HepG2 (cell line): ENCODE data around the gene TOP2B. TPM values are rescaled to one million over a fixed set of nuclear protein-coding genes. Genes with fewer than 3 reads are reported as not detected.
A peak's percentile ranks its signal among the peaks of the same experiment; 100 is the strongest.

Source experiments
- ARNT ChIP-seq: fragments of 450-650 bp; IDR thresholded peaks from 2 replicates; pipeline ENCODE4 v1.6.1; 2017
- ATF7-NPFF ChIP-seq: sonication (generic); formaldehyde crosslinking; IDR thresholded peaks from 2 replicates; pipeline ENCODE4 v1.8.1; 2023; ENCODE audit warnings: mild to moderate bottlenecking, low read depth, missing genetic modification reagents, moderate library complexity
- CBFB ChIP-seq: sonication (generic); formaldehyde crosslinking; IDR thresholded peaks from 2 replicates; pipeline ENCODE4 v1.4.0; 2020; ENCODE audit warnings: missing genetic modification reagents
- CBX5 ChIP-seq: sonication (generic); formaldehyde crosslinking; IDR thresholded peaks from 2 replicates; pipeline ENCODE4 v1.4.0; 2020; ENCODE audit warnings: missing genetic modification reagents, borderline replicate concordance
- DRAP1 ChIP-seq: IDR thresholded peaks from 2 replicates; pipeline ENCODE4 v1.6.1; 2016; ENCODE audit warnings: missing genetic modification reagents, missing compliant biosample characterization
- FOXK2 ChIP-seq: fragments of 450-650 bp; IDR thresholded peaks from 2 replicates; pipeline ENCODE4 v1.6.1; 2016
- HNRNPK ChIP-seq: fragments of 200-400 bp; formaldehyde crosslinking; IDR thresholded peaks from 2 replicates; pipeline ENCODE4 v1.6.1; 2018; ENCODE audit warnings: low read length, low read depth, moderate library complexity, mild to moderate bottlenecking; ENCODE audit not compliant: poor library complexity, severe bottlenecking
- HOMEZ ChIP-seq: IDR thresholded peaks from 2 replicates; pipeline ENCODE4 v1.6.1; 2016; ENCODE audit warnings: low read depth
- KDM3A ChIP-seq: IDR thresholded peaks from 2 replicates; pipeline ENCODE4 v1.6.1; 2018; ENCODE audit warnings: low read depth, missing compliant biosample characterization
- POGZ ChIP-seq: sonication (generic); formaldehyde crosslinking; IDR thresholded peaks from 2 replicates; pipeline ENCODE4 v1.4.0; 2020; ENCODE audit warnings: mild to moderate bottlenecking, missing genetic modification reagents
- RBFOX2 ChIP-seq: fragments of 200-400 bp; formaldehyde crosslinking; IDR thresholded peaks from 2 replicates; pipeline ENCODE4 v1.6.1; 2017; ENCODE audit warnings: low read depth, mild to moderate bottlenecking, low read length
- RELA ChIP-seq: sonication (generic); formaldehyde crosslinking; IDR thresholded peaks from 2 replicates; pipeline ENCODE4 v1.4.0; 2020; ENCODE audit warnings: missing genetic modification reagents
- REST ChIP-seq, 2 experiments: IDR thresholded peaks; 2 replicates each; pipeline ENCODE4 v1.6.1; 2011 to 2012; ENCODE audit warnings: low read length in 2 of 2, borderline replicate concordance in 1 of 2, low read depth in 1 of 2, mild to moderate bottlenecking in 1 of 2, moderate library complexity in 1 of 2
- SP4 ChIP-seq: sonication (generic); formaldehyde crosslinking; IDR thresholded peaks from 2 replicates; pipeline ENCODE4 v1.8.1; 2023; ENCODE audit warnings: mild to moderate bottlenecking, missing genetic modification reagents
- STAT5B ChIP-seq: sonication (generic); formaldehyde crosslinking; IDR thresholded peaks from 2 replicates; pipeline ENCODE4 v1.4.0; 2020; ENCODE audit warnings: missing genetic modification reagents
- STAT6 ChIP-seq: sonication (generic); formaldehyde crosslinking; IDR thresholded peaks from 2 replicates; pipeline ENCODE4 v1.4.0; 2020; ENCODE audit warnings: missing genetic modification reagents, mild to moderate bottlenecking, borderline replicate concordance
- TP53 ChIP-seq: sonication (generic); formaldehyde crosslinking; conservative IDR thresholded peaks from 2 replicates; pipeline ENCODE4 v1.4.0; 2020; ENCODE audit warnings: missing genetic modification reagents
- U2AF1 ChIP-seq: fragments of 200-400 bp; formaldehyde crosslinking; optimal IDR thresholded peaks from 2 replicates; pipeline ENCODE3; 2017; ENCODE audit warnings: mild to moderate bottlenecking, low read depth, low read length
- ZNF580 ChIP-seq: IDR thresholded peaks from 2 replicates; pipeline ENCODE4 v1.6.1; 2016; ENCODE audit warnings: low read depth, borderline replicate concordance
- ZNF607 ChIP-seq: sonication (generic); formaldehyde crosslinking; IDR thresholded peaks from 2 replicates; pipeline ENCODE4 v1.5.1; 2020; ENCODE audit warnings: missing genetic modification reagents, mild to moderate bottlenecking, borderline replicate concordance
- ZNF660 ChIP-seq: sonication (generic); formaldehyde crosslinking; IDR thresholded peaks from 2 replicates; pipeline ENCODE4 v1.5.1; 2020; ENCODE audit warnings: mild to moderate bottlenecking, low read depth, missing genetic modification reagents, borderline replicate concordance
- ZNF776 ChIP-seq: sonication (generic); formaldehyde crosslinking; IDR thresholded peaks from 2 replicates; pipeline ENCODE4 v1.4.0; 2020; ENCODE audit warnings: mild to moderate bottlenecking, missing genetic modification reagents
- ZNF816 ChIP-seq: sonication (generic); formaldehyde crosslinking; IDR thresholded peaks from 2 replicates; pipeline ENCODE4 v1.8.0; 2022; ENCODE audit warnings: missing genetic modification reagents, mild to moderate bottlenecking, borderline replicate concordance
- ZNF850 ChIP-seq: sonication (generic); formaldehyde crosslinking; conservative IDR thresholded peaks from 2 replicates; pipeline ENCODE4 v1.9.0; 2021; ENCODE audit warnings: mild to moderate bottlenecking, missing genetic modification reagents
- polyA plus RNA-seq, 8 experiments: library from polyadenylated mRNA; depleted of rRNA in 3 of 8; stranded (reverse) in 7 of 8; unstranded in 1 of 8; fragments of >200 nt; fragmentation: Illumina TruSeq in 4 of 8; extraction: Trizol in 4 of 8; gene quantifications; 2 replicates each; pipeline versions ENCODE4 v1.2.1 to v1.2.3, GENCODE V29; 2011 to 2016; ENCODE audit warnings: low read depth in 4 of 8, missing spikeins in 1 of 8, mixed read lengths in 1 of 8; ENCODE audit not compliant: insufficient read depth in 1 of 8
- total RNA-seq, 5 experiments: library from RNA; depleted of rRNA; stranded (reverse); fragments of >200 nt; fragmentation: Illumina TruSeq; extraction: Trizol; gene quantifications; 2 replicates each; pipeline ENCODE4 v1.2.3, GENCODE V29; 2016; ENCODE audit warnings: low read depth in 1 of 5

TOP2B gene
- total and polyA plus RNA-seq, 2 of the 13 experiments (the other 11 are each of a cell fraction or from before 2014, with no cell fraction given): 27.6 to 88.1 TPM

GRCh38 chr3:25664812-25665314 lies at the start of gene TOP2B (continued):
- TF ChIP-seq DRAP1 (CRISPR knock-in tag) (peak; percentile 73), TP53 (no peak), ZNF816 (CRISPR knock-in tag) (no peak), ZNF607 (CRISPR knock-in tag) (0 out of 2 replicates have a peak, but pooled peaks have one; percentile 37), ARNT (no peak), ATF7-NPFF (CRISPR knock-in tag) (no peak), FOXK2 (no peak), HOMEZ (CRISPR knock-in tag) (no peak), RBFOX2 (peak; percentile 89), ZNF660 (CRISPR knock-in tag) (no peak), ZNF776 (CRISPR knock-in tag) (no peak), ZNF580 (CRISPR knock-in tag) (no peak), HNRNPK (peak; percentile 6), U2AF1 (no peak), CBX5 (CRISPR knock-in tag) (no peak), CBFB (CRISPR knock-in tag) (peak; percentile 63; the same call in 1 of the 2 replicates), POGZ (CRISPR knock-in tag) (no peak), KDM3A (no peak), ZNF850 (CRISPR knock-in tag) (no peak), STAT5B (CRISPR knock-in tag) (no peak), SP4 (CRISPR knock-in tag) (peak; percentile 86), REST (IDR thresholded peaks at IDR 0.05; ENCODE audit: borderline replicate concordance in 1 of 2, low read depth in 1 of 2, low read length in 2 of 2) (no peak; a peak in 1 of 4 replicates), RELA (CRISPR knock-in tag) (no peak), STAT6 (no peak)
